ENCODE results near the gene MYBPC2.
"Not testable (repeated sequence)": the region's sequence is repeated elsewhere in the genome, so short reads cannot be mapped to it uniquely, and the experiment has no call there.

Gene MYBPC2

GRCh38 chr19:50432221-50433028, at the start of gene MYBPC2:
MYBPC2 (plus strand) TSS chr19:50432892; CDS start chr19:50432954, 62 bp downstream.
- peak; percentile 67 for DNase-seq (ENCODE audit: low spot score)

- DNase-seq (ENCODE audit: low spot score): no peak
Measured at GRCh38 chr19:50383001-50383851, 49.5 kb upstream of the MYBPC2 start.

- DNase-seq (ENCODE audit: low spot score): peak; percentile 98
Measured at GRCh38 chr19:50383852-50384684, 48.6 kb upstream of the MYBPC2 start, which contains the start of gene POLD1. POLD1 (plus strand) TSS chr19:50384347; CDS start chr19:50398852, 14,505 bp downstream.

- DNase-seq (ENCODE audit: low spot score): no peak
Measured at GRCh38 chr19:50384685-50385535, 47.8 kb upstream of the MYBPC2 start.

GRCh38 chr19:50387176-50387867, 45.4 kb upstream of the MYBPC2 start:
- DNase-seq (ENCODE audit: low spot score): no peak

- DNase-seq (ENCODE audit: low spot score): no peak
Measured at GRCh38 chr19:50387868-50388245, 44.8 kb upstream of the MYBPC2 start.

GRCh38 chr19:50390295-50390694, 42.4 kb upstream of the MYBPC2 start:
- DNase-seq (ENCODE audit: low spot score): not testable (repeated sequence)

GRCh38 chr19:50390952-50391351, 41.7 kb upstream of the MYBPC2 start:
- DNase-seq (ENCODE audit: low spot score): not testable (repeated sequence)

GRCh38 chr19:50392759-50393158, 39.9 kb upstream of the MYBPC2 start:
- no peak for DNase-seq (ENCODE audit: low spot score)

GRCh38 chr19:50393589-50393988, 39.1 kb upstream of the MYBPC2 start:
- no peak for DNase-seq (ENCODE audit: low spot score)

- no peak for DNase-seq (ENCODE audit: low spot score)
Measured at GRCh38 chr19:50394017-50394416, 38.7 kb upstream of the MYBPC2 start.

- DNase-seq (ENCODE audit: low spot score): no peak
Measured at GRCh38 chr19:50398675-50399367, 33.9 kb upstream of the MYBPC2 start.

- DNase-seq (ENCODE audit: low spot score): no peak
Measured at GRCh38 chr19:50399368-50399745, 33.3 kb upstream of the MYBPC2 start.

GRCh38 chr19:50401605-50402450, 30.9 kb upstream of the MYBPC2 start:
- DNase-seq (ENCODE audit: low spot score): peak; percentile 42

- peak; percentile 29 for DNase-seq (ENCODE audit: low spot score)
Measured at GRCh38 chr19:50402544-50403301, 30.0 kb upstream of the MYBPC2 start.

GRCh38 chr19:50406156-50406820, 26.4 kb upstream of the MYBPC2 start:
- DNase-seq (ENCODE audit: low spot score): peak; percentile 33

GRCh38 chr19:50406829-50407228, 25.9 kb upstream of the MYBPC2 start:
- DNase-seq (ENCODE audit: low spot score): peak; percentile 31

- peak; percentile 37 for DNase-seq (ENCODE audit: low spot score)
Measured at GRCh38 chr19:50409347-50409746, 23.3 kb upstream of the MYBPC2 start.
